Measurements from ENCODE around the gene GCGR.

The GCGR gene

GRCh38 chr17:81822312-81822637, 18.3 kb downstream of the GCGR start:
- Histone ChIP-seq H3K27ac (ENCODE audit: low read length) (no peak overlapping the region), H3K36me3 (replicated peaks; ENCODE audit: low read depth, low read length) (no peaks in the 10 kb centered on the region), H3K79me2 (ENCODE audit: low read length) (no peaks in the 10 kb centered on the region), H3K9ac (ENCODE audit: low read length) (no peak overlapping the region), H3K4me3 (ENCODE audit: low read length) (no peak overlapping the region), H2AFZ (ENCODE audit: low read depth, low read length) (no peak overlapping the region), H4K20me1 (ENCODE audit: insufficient read depth, low read length) (no peaks in the 10 kb centered on the region), H3K9me3 (ENCODE audit: insufficient read depth, low read length) (no peaks in the 10 kb centered on the region), H3K4me2 (ENCODE audit: low read length) (no peak overlapping the region), H3K4me1 (ENCODE audit: low read length) (no peaks in the 10 kb centered on the region), H3K27me3 (ENCODE audit: low read depth, low read length) (no peaks in the 10 kb centered on the region)
- TF ChIP-seq CTCF (IDR thresholded peaks at IDR 0.05; ENCODE audit: low read depth, low read length) (no peak), EZH2phosphoT487 (IDR thresholded peaks at IDR 0.05; ENCODE audit: low read depth) (no peak)

GRCh38 chr17:81822996-81823819, 19.3 kb downstream of the GCGR start:
- TF ChIP-seq CTCF (IDR thresholded peaks at IDR 0.05; ENCODE audit: low read depth, low read length) (no peak), EZH2phosphoT487 (IDR thresholded peaks at IDR 0.05; ENCODE audit: low read depth) (no peak)
- Histone ChIP-seq H3K9me3 (ENCODE audit: insufficient read depth, low read length) (no peaks in the 10 kb centered on the region), H3K4me1 (ENCODE audit: low read length) (no peaks in the 10 kb centered on the region), H3K4me3 (ENCODE audit: low read length) (no peak overlapping the region), H3K27me3 (ENCODE audit: low read depth, low read length) (no peaks in the 10 kb centered on the region), H3K9ac (ENCODE audit: low read length) (no peak overlapping the region), H3K79me2 (ENCODE audit: low read length) (no peaks in the 10 kb centered on the region), H2AFZ (ENCODE audit: low read depth, low read length) (no peak overlapping the region), H3K27ac (ENCODE audit: low read length) (no peak overlapping the region), H3K4me2 (ENCODE audit: low read length) (no peak overlapping the region), H3K36me3 (replicated peaks; ENCODE audit: low read depth, low read length) (no peaks in the 10 kb centered on the region), H4K20me1 (ENCODE audit: insufficient read depth, low read length) (no peaks in the 10 kb centered on the region)

GRCh38 chr17:81823820-81824550, 20.0 kb downstream of the GCGR start:
- H3K9ac ChIP-seq (ENCODE audit: low read length): no peak overlapping the region
- H3K4me1 ChIP-seq (ENCODE audit: low read length): no peaks in the 10 kb centered on the region
- H3K79me2 ChIP-seq (ENCODE audit: low read length): no peaks in the 10 kb centered on the region
- H2AFZ ChIP-seq (ENCODE audit: low read depth, low read length): no peak overlapping the region
- no peak overlapping the region for H3K4me2 ChIP-seq (ENCODE audit: low read length)
- H3K4me3 ChIP-seq (ENCODE audit: low read length): no peak overlapping the region
- TF ChIP-seq EZH2phosphoT487 (IDR thresholded peaks at IDR 0.05; ENCODE audit: low read depth) (no peak), CTCF (IDR thresholded peaks at IDR 0.05; ENCODE audit: low read depth, low read length) (no peak)
- no peaks in the 10 kb centered on the region for H3K36me3 ChIP-seq (replicated peaks; ENCODE audit: low read depth, low read length)
- no peaks in the 10 kb centered on the region for H3K27me3 ChIP-seq (ENCODE audit: low read depth, low read length)
- H4K20me1 ChIP-seq (ENCODE audit: insufficient read depth, low read length): no peaks in the 10 kb centered on the region
- H3K27ac ChIP-seq (ENCODE audit: low read length): no peak overlapping the region
- H3K9me3 ChIP-seq (ENCODE audit: insufficient read depth, low read length): no peaks in the 10 kb centered on the region

GRCh38 chr17:81824595-81824994, 20.6 kb downstream of the GCGR start:
- no peak overlapping the region for H3K27ac ChIP-seq (ENCODE audit: low read length)
- no peaks in the 10 kb centered on the region for H4K20me1 ChIP-seq (ENCODE audit: insufficient read depth, low read length)
- no peak overlapping the region for H3K4me3 ChIP-seq (ENCODE audit: low read length)
- TF ChIP-seq CTCF (IDR thresholded peaks at IDR 0.05; ENCODE audit: low read depth, low read length): no peak
- no peak for TF ChIP-seq EZH2phosphoT487 (IDR thresholded peaks at IDR 0.05; ENCODE audit: low read depth)
- H3K9me3 ChIP-seq (ENCODE audit: insufficient read depth, low read length): no peaks in the 10 kb centered on the region
- no peak overlapping the region for H3K4me2 ChIP-seq (ENCODE audit: low read length)
- H3K27me3 ChIP-seq (ENCODE audit: low read depth, low read length): no peaks in the 10 kb centered on the region
- no peaks in the 10 kb centered on the region for H3K36me3 ChIP-seq (replicated peaks; ENCODE audit: low read depth, low read length)
- H3K9ac ChIP-seq (ENCODE audit: low read length): no peak overlapping the region
- H3K4me1 ChIP-seq (ENCODE audit: low read length): no peaks in the 10 kb centered on the region
- H3K79me2 ChIP-seq (ENCODE audit: low read length): no peaks in the 10 kb centered on the region
- H2AFZ ChIP-seq (ENCODE audit: low read depth, low read length): no peak overlapping the region
